ENCODE results near the gene CTAGE8. TPM values are rescaled to one million over a fixed set of nuclear protein-coding genes. Genes with fewer than 3 reads are reported as not detected.
"Not testable (repeated sequence)": the region's sequence is repeated elsewhere in the genome, so short reads cannot be mapped to it uniquely, and the experiment has no call there.

The CTAGE8 gene
- polyA plus RNA-seq, 3 donors from 2014 or later = not detected

GRCh38 chr7:144233039-144233438 is 36.0 kb downstream of the CTAGE8 start:
- not testable (repeated sequence) for H3K4me1 Mint-ChIP-seq; H3K27ac Mint-ChIP-seq; DNase-seq; H3K36me3 Mint-ChIP-seq; H3K27me3 Mint-ChIP-seq (ENCODE audit: low read depth in 3 of 3); H3K9me3 Mint-ChIP-seq; H3K4me3 Mint-ChIP-seq

GRCh38 chr7:144231027-144231426 is 38.1 kb downstream of the CTAGE8 start:
- not testable (repeated sequence) for H3K4me1 Mint-ChIP-seq; H3K27me3 Mint-ChIP-seq (ENCODE audit: low read depth in 3 of 3); H3K27ac Mint-ChIP-seq; H3K9me3 Mint-ChIP-seq; DNase-seq; H3K4me3 Mint-ChIP-seq; H3K36me3 Mint-ChIP-seq

- not testable (repeated sequence) for H3K27me3 Mint-ChIP-seq (ENCODE audit: low read depth in 3 of 3); DNase-seq; H3K9me3 Mint-ChIP-seq
Measured at GRCh38 chr7:144228810-144229209, 40.3 kb downstream of the CTAGE8 start.

GRCh38 chr7:144226866-144227265 is 42.2 kb downstream of the CTAGE8 start:
- H3K4me3 Mint-ChIP-seq; H3K27me3 Mint-ChIP-seq (ENCODE audit: low read depth in 3 of 3); H3K4me1 Mint-ChIP-seq; H3K36me3 Mint-ChIP-seq; H3K27ac Mint-ChIP-seq; H3K9me3 Mint-ChIP-seq; DNase-seq: not testable (repeated sequence)

More at GRCh38 chr7:144228810-144229209, 40.3 kb downstream of the CTAGE8 start:
- H3K27ac Mint-ChIP-seq, H3K4me3 Mint-ChIP-seq, H3K4me1 Mint-ChIP-seq, H3K36me3 Mint-ChIP-seq: not testable (repeated sequence)

GRCh38 chr7:144223675-144224074 is 45.4 kb downstream of the CTAGE8 start:
- not testable (repeated sequence) for DNase-seq; H3K27ac Mint-ChIP-seq; H3K4me3 Mint-ChIP-seq; H3K9me3 Mint-ChIP-seq; H3K27me3 Mint-ChIP-seq (ENCODE audit: low read depth in 3 of 3); H3K36me3 Mint-ChIP-seq; H3K4me1 Mint-ChIP-seq

- DNase-seq; H3K36me3 Mint-ChIP-seq; H3K4me3 Mint-ChIP-seq; H3K9me3 Mint-ChIP-seq; H3K4me1 Mint-ChIP-seq; H3K27me3 Mint-ChIP-seq (ENCODE audit: low read depth in 3 of 3); H3K27ac Mint-ChIP-seq: not testable (repeated sequence)
Measured at GRCh38 chr7:144220531-144220930, 48.6 kb downstream of the CTAGE8 start.

- H3K27me3 Mint-ChIP-seq (ENCODE audit: low read depth in 3 of 3); DNase-seq; H3K27ac Mint-ChIP-seq; H3K4me1 Mint-ChIP-seq; H3K36me3 Mint-ChIP-seq; H3K4me3 Mint-ChIP-seq; H3K9me3 Mint-ChIP-seq: not testable (repeated sequence)
Measured at GRCh38 chr7:144219149-144219548, 49.9 kb downstream of the CTAGE8 start.

GRCh38 chr7:144218581-144218980 is 50.5 kb downstream of the CTAGE8 start:
- not testable (repeated sequence) for H3K4me3 Mint-ChIP-seq; H3K27ac Mint-ChIP-seq; H3K9me3 Mint-ChIP-seq; H3K36me3 Mint-ChIP-seq; DNase-seq; H3K27me3 Mint-ChIP-seq (ENCODE audit: low read depth in 3 of 3); H3K4me1 Mint-ChIP-seq

- not testable (repeated sequence) for H3K27ac Mint-ChIP-seq, H3K36me3 Mint-ChIP-seq
Measured at GRCh38 chr7:144217200-144217599, 51.9 kb downstream of the CTAGE8 start.

More at GRCh38 chr7:144217200-144217599, 51.9 kb downstream of the CTAGE8 start:
- not testable (repeated sequence) for H3K27me3 Mint-ChIP-seq (ENCODE audit: low read depth in 3 of 3); H3K4me1 Mint-ChIP-seq; H3K9me3 Mint-ChIP-seq; DNase-seq; H3K4me3 Mint-ChIP-seq

Other genes starting within 250 kb of the CTAGE8 start
- not detected for gene OR2A5, start 220.3 kb downstream of the CTAGE8 start, polyA plus RNA-seq
- gene OR2A25, start 199.5 kb downstream of the CTAGE8 start, polyA plus RNA-seq = not detected
- gene OR2A12, start 183.0 kb downstream of the CTAGE8 start, polyA plus RNA-seq = not detected
- not detected for gene OR2A2, start 159.7 kb downstream of the CTAGE8 start, polyA plus RNA-seq
- gene OR2A14, start 146.1 kb downstream of the CTAGE8 start, polyA plus RNA-seq = not detected
- not detected for gene CTAGE4, start 85.8 kb downstream of the CTAGE8 start, polyA plus RNA-seq
- not detected for gene ARHGEF35, start 73.5 kb downstream of the CTAGE8 start, polyA plus RNA-seq
- not detected for gene OR2A42, start 29.7 kb downstream of the CTAGE8 start, polyA plus RNA-seq
- gene OR2A7, start 4.5 kb downstream of the CTAGE8 start, polyA plus RNA-seq = not detected
- not detected for gene OR2A1, start 43.1 kb upstream of the CTAGE8 start, polyA plus RNA-seq
- gene ARHGEF5, start 86.1 kb upstream of the CTAGE8 start, polyA plus RNA-seq = under 1 TPM in 1 of 3 donors, not detected in 2; 0.27 TPM
- gene NOBOX, start 134.4 kb upstream of the CTAGE8 start, polyA plus RNA-seq = not detected